ENCODE data around the gene CALY. TPM values are rescaled to one million over a fixed set of nuclear protein-coding genes. Genes with fewer than 3 reads are reported as not detected.

CALY gene
- total RNA-seq, 1 experiment from 2014 or later = 0.47 TPM

DNA sequence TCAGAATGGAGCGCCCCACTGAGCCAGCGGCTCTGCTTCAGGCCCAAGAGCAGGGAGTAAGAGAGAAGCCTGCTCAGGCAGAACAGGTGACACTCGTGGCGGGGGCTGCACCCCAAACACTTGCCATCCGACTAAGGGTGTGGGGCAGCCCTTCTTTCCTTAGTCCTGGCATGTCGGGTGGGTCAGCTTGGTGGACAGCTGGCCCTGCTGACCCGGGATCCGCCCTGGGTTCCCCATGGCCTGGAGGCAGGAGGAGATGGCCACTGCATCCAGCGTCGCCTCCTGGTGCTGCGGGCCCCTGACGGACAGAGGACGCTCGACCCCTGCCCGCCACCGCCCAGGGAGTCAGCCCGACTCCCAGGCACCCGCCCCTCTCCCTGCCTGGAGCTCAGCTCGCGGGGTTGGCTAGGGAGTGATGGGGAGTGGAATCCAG lies 41.1 kb upstream of the CALY start:
- DNase-seq (ENCODE audit: low read depth, low spot score) (no peak), ATAC-seq (no peak)
- Histone ChIP-seq H3K9ac (ENCODE audit: low read length) (no peak overlapping the region), H4K20me1 (ENCODE audit: insufficient read depth) (no peaks in the 10 kb centered on the region), H3K4me3 (replicated peaks in 1 of 2; ENCODE audit: low read depth in 1 of 2, low read length in 2 of 2) (peak overlapping the region; percentile 43 to 55; a peak in 2 of 4 replicates), H3K9me2 (ENCODE audit: insufficient read depth) (no peaks in the 10 kb centered on the region), H3K27me3 (ENCODE audit: insufficient read depth, low read length) (no peaks in the 10 kb centered on the region), H3K79me2 (ENCODE audit: insufficient read depth, low read length) (no peaks in the 10 kb centered on the region), H3K9me3 (ENCODE audit: control insufficient read depth in 1 of 2, insufficient read depth in 1 of 2, low read depth in 1 of 2, low read length in 2 of 2) (no peaks in the 10 kb centered on the region), H2AFZ (ENCODE audit: low read depth, low read length, poor library complexity, severe bottlenecking) (no peak overlapping the region), H3K27ac (ENCODE audit: low read depth, low read length) (no peak overlapping the region; the same call in 1 of the 2 replicates), H3K4me1 (ENCODE audit: control insufficient read depth in 1 of 2, insufficient read depth in 2 of 2, low read length in 2 of 2) (peaks cover 0 to 10% of the 10 kb centered on the region in 2 experiments; a peak in 2 of 4 replicates), H3K36me3 (ENCODE audit: control insufficient read depth in 1 of 2, insufficient read depth in 2 of 2, low read length in 2 of 2) (no peaks in the 10 kb centered on the region), H3K4me2 (ENCODE audit: low read length) (peak overlapping the region; percentile 80)
- POLR2A ChIA-PET = no interaction called here
- CTCF ChIA-PET = no interaction called here
- intact Hi-C loops (cut with micrococcal nuclease) = no loop called here
- no TSS peak for BruUV-seq (replicated peaks)
- RAD21 ChIA-PET (ENCODE audit: low non-redundant PET in 1 of 2, low total read pairs in 2 of 2, uncharacterized antibody in 2 of 2, unreplicated experiment in 2 of 2) = no interaction called here
- TF ChIP-seq REST (IDR thresholded peaks at IDR 0.05; ENCODE audit: low read depth) = no peak
- no peak for TF ChIP-seq CEBPB (IDR thresholded peaks at IDR 0.05; ENCODE audit: low read depth)

GRCh38 chr10:133377025-133377817 lies 40.5 kb upstream of the CALY start:
- ChIA-PET RAD21 (ENCODE audit: low non-redundant PET in 1 of 2, low total read pairs in 2 of 2, uncharacterized antibody in 2 of 2, unreplicated experiment in 2 of 2) (no interaction called here), CTCF (no interaction called here), POLR2A (no interaction called here)
- no TSS peak for BruUV-seq (replicated peaks)
- no peak overlapping the region for H3K4me2 ChIP-seq (ENCODE audit: low read length)
- ATAC-seq = no peak
- no peaks in the 10 kb centered on the region for H4K20me1 ChIP-seq (ENCODE audit: insufficient read depth)
- no peaks in the 10 kb centered on the region for H3K9me3 ChIP-seq (ENCODE audit: control insufficient read depth in 1 of 2, insufficient read depth in 1 of 2, low read depth in 1 of 2, low read length in 2 of 2)
- no peak overlapping the region for H3K27ac ChIP-seq (ENCODE audit: low read depth, low read length)
- intact Hi-C loops (cut with micrococcal nuclease) = no loop called here
- H3K27me3 ChIP-seq (ENCODE audit: insufficient read depth, low read length) = no peaks in the 10 kb centered on the region
- no peaks in the 10 kb centered on the region for H3K36me3 ChIP-seq (ENCODE audit: control insufficient read depth in 1 of 2, insufficient read depth in 2 of 2, low read length in 2 of 2)
- DNase-seq (ENCODE audit: low read depth, low spot score) = no peak
- H2AFZ ChIP-seq (ENCODE audit: low read depth, low read length, poor library complexity, severe bottlenecking) = no peak overlapping the region
- no peak overlapping the region for H3K4me3 ChIP-seq (replicated peaks in 1 of 2; ENCODE audit: low read depth in 1 of 2, low read length in 2 of 2)
- no peak overlapping the region for H3K9ac ChIP-seq (ENCODE audit: low read length)
- peaks cover 0 to 10% of the 10 kb centered on the region in 2 experiments; a peak in 2 of 4 replicates for H3K4me1 ChIP-seq (ENCODE audit: control insufficient read depth in 1 of 2, insufficient read depth in 2 of 2, low read length in 2 of 2)
- H3K79me2 ChIP-seq (ENCODE audit: insufficient read depth, low read length) = 0 out of 2 replicates have a peak, but pooled peaks cover 2% of the 10 kb centered on the region
- TF ChIP-seq TCF7L2 (IDR thresholded peaks at IDR 0.05; ENCODE audit: borderline replicate concordance, extremely low read depth, insufficient read depth, insufficient read length) (no peak), CTCF (IDR thresholded peaks at IDR 0.05 in 2 of 3, conservative IDR thresholded peaks at IDR 0.05 in 1 of 3; ENCODE audit: borderline replicate concordance in 1 of 3, insufficient read depth in 1 of 3, low read depth in 2 of 3, low read length in 2 of 3) (no peak), ELF1 (IDR thresholded peaks at IDR 0.05; ENCODE audit: borderline replicate concordance, low read depth) (no peak), REST (IDR thresholded peaks at IDR 0.05; ENCODE audit: low read depth) (no peak)
- H3K9me2 ChIP-seq (ENCODE audit: insufficient read depth) = no peaks in the 10 kb centered on the region

All from HCT116 (cell line).